Tibial nerve (tissue), 4 donors: Measurements from ENCODE around the gene CCDC85C. TPM values are rescaled to one million over a fixed set of nuclear protein-coding genes. Genes with fewer than 3 reads are reported as not detected.

ENCODE experiments used
- DNase-seq, 2 donors: peaks; one replicate each; pipeline ENCODE4 v3.0.0-alpha.2; 2019; ENCODE audit warnings: low spot score in 2 of 2
- H3K27ac ChIP-seq, 4 donors: fragments of 200-600 bp; sonication (generic) in 3 of 4; one replicate each; pipeline ENCODE4 v1.5.1; 2017 to 2019; ENCODE audit warnings: mild to moderate bottlenecking in 1 of 4
- H3K27me3 ChIP-seq, 2 donors: fragments of 200-600 bp; sonication (generic) in 1 of 2; one replicate each; pipeline versions ENCODE4 v1.5.1 to v1.6.0; 2017 to 2019
- H3K36me3 ChIP-seq, 3 donors: fragments of 200-600 bp; sonication (generic); one replicate each; pipeline ENCODE4 v1.5.1; 2018 to 2019
- H3K4me1 ChIP-seq, 4 donors: fragments of 200-600 bp; sonication (generic) in 3 of 4; one replicate each; pipeline ENCODE4 v1.5.1; 2017 to 2019
- H3K4me3 ChIP-seq, 4 donors: fragments of 200-600 bp; sonication (generic) in 3 of 4; one replicate each; pipeline ENCODE4 v1.5.1; 2017 to 2019; ENCODE audit warnings: mild to moderate bottlenecking in 1 of 4, moderate library complexity in 1 of 4
- H3K9me3 ChIP-seq, 4 donors: fragments of 200-600 bp; sonication (generic) in 3 of 4; one replicate each; pipeline ENCODE4 v1.5.1; 2017 to 2019
- CTCF ChIP-seq, 5 experiments: fragments of 200-600 bp in 3 of 5; fragments of 450-650 bp in 2 of 5; sonication (generic) in 3 of 5; IDR thresholded peaks; one replicate each; pipeline ENCODE4 v1.5.1; 2016 to 2019; ENCODE audit warnings: antibody characterized with exemption in 5 of 5, mild to moderate bottlenecking in 3 of 5, moderate library complexity in 2 of 5
- EP300 ChIP-seq, 2 donors: sonication (generic); formaldehyde crosslinking; IDR thresholded peaks; one replicate each; pipeline ENCODE4 v1.6.1; 2017; ENCODE audit warnings: antibody characterized with exemption in 2 of 2, mild to moderate bottlenecking in 1 of 2
- POLR2A ChIP-seq, 2 donors: fragments of 450-650 bp; IDR thresholded peaks; one replicate each; pipeline ENCODE4 v1.6.1; 2017; ENCODE audit warnings: antibody characterized with exemption in 2 of 2, mild to moderate bottlenecking in 2 of 2, moderate library complexity in 2 of 2
- WGBS, 2 donors: methylation state at CpG; one replicate each; pipeline ENCODE4 v1.1.5; 2018; 5-methylcytosine and 5-hydroxymethylcytosine counted together
- total RNA-seq, 4 donors: library from RNA; depleted of rRNA; stranded (reverse); fragments of >200 nt; gene quantifications; one replicate each; pipeline ENCODE4 v1.1.0, GENCODE V29; 2016

Gene CCDC85C
- total RNA-seq, 4 donors from 2014 or later = 0.60 to 4.6 (median 1.8) TPM

DNA sequence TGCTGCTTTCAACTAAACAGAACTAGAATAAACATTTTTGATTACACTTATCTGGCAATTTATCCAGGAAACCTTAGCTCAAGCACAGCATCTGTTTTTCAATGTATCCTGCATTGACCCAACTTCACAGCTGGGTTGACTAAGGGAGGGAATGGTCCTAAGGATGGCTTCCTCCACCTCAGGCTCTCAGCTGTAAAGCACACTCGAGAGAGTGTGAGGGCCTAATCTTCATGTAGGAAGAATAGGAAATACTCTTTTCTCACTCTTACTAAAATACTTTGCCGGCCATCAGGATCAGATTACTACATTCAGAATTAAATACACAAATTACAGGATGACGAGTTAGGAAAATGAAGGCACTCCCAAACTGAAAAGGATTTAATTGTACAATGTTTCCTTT, 130.5 kb downstream of the CCDC85C start:
- no peak overlapping the region for H3K4me3 ChIP-seq
- no peak overlapping the region for H3K27ac ChIP-seq
- no peaks in the 10 kb centered on the region for H3K9me3 ChIP-seq
- 73 to 75% methylated on average over 3 of the region's 3 CpGs for WGBS, 2 donors
- H3K27me3 ChIP-seq = no peaks in the 10 kb centered on the region
- no peak for TF ChIP-seq CTCF (IDR thresholded peaks at IDR 0.05)
- no peak for TF ChIP-seq EP300 (IDR thresholded peaks at IDR 0.05)
- no peak for TF ChIP-seq POLR2A (IDR thresholded peaks at IDR 0.05)
- peaks cover 0 to 45% (median 1%) of the 10 kb centered on the region in 4 donors for H3K4me1 ChIP-seq
- DNase-seq = no peak
- no peaks in the 10 kb centered on the region for H3K36me3 ChIP-seq

- no peak for DNase-seq
- H3K9me3 ChIP-seq = no peaks in the 10 kb centered on the region
- WGBS, 2 donors = 72 to 75% methylated on average over 4 of the region's 4 CpGs
- H3K27me3 ChIP-seq = no peaks in the 10 kb centered on the region
- TF ChIP-seq POLR2A (IDR thresholded peaks at IDR 0.05) = no peak
- TF ChIP-seq CTCF (IDR thresholded peaks at IDR 0.05) = no peak
- no peak for TF ChIP-seq EP300 (IDR thresholded peaks at IDR 0.05)
- no peaks in the 10 kb centered on the region for H3K36me3 ChIP-seq
- peaks cover 0 to 45% (median 0%) of the 10 kb centered on the region in 4 donors for H3K4me1 ChIP-seq
- H3K4me3 ChIP-seq = no peak overlapping the region
- H3K27ac ChIP-seq = no peak overlapping the region
Measured at GRCh38 chr14:99472937-99473336, 131.1 kb downstream of the CCDC85C start.

GRCh38 chr14:99471731-99472130, 132.3 kb downstream of the CCDC85C start:
- no peaks in the 10 kb centered on the region for H3K27me3 ChIP-seq
- peaks cover 0 to 49% (median 3%) of the 10 kb centered on the region in 4 donors for H3K4me1 ChIP-seq
- H3K36me3 ChIP-seq = no peaks in the 10 kb centered on the region
- H3K4me3 ChIP-seq = no peak overlapping the region
- TF ChIP-seq POLR2A (IDR thresholded peaks at IDR 0.05) (no peak), EP300 (IDR thresholded peaks at IDR 0.05) (no peak), CTCF (IDR thresholded peaks at IDR 0.05) (no peak)
- DNase-seq = no peak
- WGBS, 2 donors = 85% methylated on average over 7 of the region's 7 CpGs
- H3K27ac ChIP-seq = no peak overlapping the region
- H3K9me3 ChIP-seq = no peaks in the 10 kb centered on the region

GRCh38 chr14:99468836-99469592, 135.0 kb downstream of the CCDC85C start:
- no peak overlapping the region for H3K27ac ChIP-seq
- H3K36me3 ChIP-seq = peaks cover 0 to 17% (median 0%) of the 10 kb centered on the region in 3 donors
- no peaks in the 10 kb centered on the region for H3K27me3 ChIP-seq
- no peaks in the 10 kb centered on the region for H3K9me3 ChIP-seq
- no peak overlapping the region for H3K4me3 ChIP-seq
- 75 to 77% methylated on average over 8 of the region's 8 CpGs for WGBS, 2 donors
- TF ChIP-seq POLR2A (IDR thresholded peaks at IDR 0.05) (no peak), CTCF (IDR thresholded peaks at IDR 0.05) (no peak), EP300 (IDR thresholded peaks at IDR 0.05) (no peak)
- peaks cover 0 to 35% (median 3%) of the 10 kb centered on the region in 4 donors for H3K4me1 ChIP-seq
- no peak for DNase-seq

- peaks cover 0 to 29% (median 3%) of the 10 kb centered on the region in 4 donors for H3K4me1 ChIP-seq
- no peak overlapping the region for H3K4me3 ChIP-seq
- no peak for DNase-seq
- H3K27ac ChIP-seq = no peak overlapping the region
- WGBS, 2 donors = 76 to 86% methylated on average over 4 of the region's 4 CpGs
- H3K9me3 ChIP-seq = no peaks in the 10 kb centered on the region
- no peaks in the 10 kb centered on the region for H3K27me3 ChIP-seq
- H3K36me3 ChIP-seq = peaks cover 0 to 24% (median 0%) of the 10 kb centered on the region in 3 donors
- TF ChIP-seq CTCF (IDR thresholded peaks at IDR 0.05) (no peak), EP300 (IDR thresholded peaks at IDR 0.05) (no peak), POLR2A (IDR thresholded peaks at IDR 0.05) (no peak)
Measured at GRCh38 chr14:99468081-99468480, 135.9 kb downstream of the CCDC85C start.
